ENCODE measurements around the gene TREML4.

GRCh38 chr6:41193884-41194283, 34.3 kb upstream of the TREML4 start:
- TF ChIP-seq, protein P1, sequence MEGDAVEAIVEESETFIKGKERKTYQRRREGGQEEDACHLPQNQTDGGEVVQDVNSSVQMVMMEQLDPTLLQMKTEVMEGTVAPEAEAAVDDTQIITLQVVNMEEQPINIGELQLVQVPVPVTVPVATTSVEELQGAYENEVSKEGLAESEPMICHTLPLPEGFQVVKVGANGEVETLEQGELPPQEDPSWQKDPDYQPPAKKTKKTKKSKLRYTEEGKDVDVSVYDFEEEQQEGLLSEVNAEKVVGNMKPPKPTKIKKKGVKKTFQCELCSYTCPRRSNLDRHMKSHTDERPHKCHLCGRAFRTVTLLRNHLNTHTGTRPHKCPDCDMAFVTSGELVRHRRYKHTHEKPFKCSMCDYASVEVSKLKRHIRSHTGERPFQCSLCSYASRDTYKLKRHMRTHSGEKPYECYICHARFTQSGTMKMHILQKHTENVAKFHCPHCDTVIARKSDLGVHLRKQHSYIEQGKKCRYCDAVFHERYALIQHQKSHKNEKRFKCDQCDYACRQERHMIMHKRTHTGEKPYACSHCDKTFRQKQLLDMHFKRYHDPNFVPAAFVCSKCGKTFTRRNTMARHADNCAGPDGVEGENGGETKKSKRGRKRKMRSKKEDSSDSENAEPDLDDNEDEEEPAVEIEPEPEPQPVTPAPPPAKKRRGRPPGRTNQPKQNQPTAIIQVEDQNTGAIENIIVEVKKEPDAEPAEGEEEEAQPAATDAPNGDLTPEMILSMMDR (IDR thresholded peaks at IDR 0.05; ENCODE audit: poor library complexity), result no peak
- no peak for TF ChIP-seq EZH2 (IDR thresholded peaks at IDR 0.05; ENCODE audit: borderline replicate concordance)
